Measurements from ENCODE around the gene IFI6.
"Not testable (repeated sequence)": the region's sequence is repeated elsewhere in the genome, so short reads cannot be mapped to it uniquely, and the experiment has no call there.

The IFI6 gene

DNA sequence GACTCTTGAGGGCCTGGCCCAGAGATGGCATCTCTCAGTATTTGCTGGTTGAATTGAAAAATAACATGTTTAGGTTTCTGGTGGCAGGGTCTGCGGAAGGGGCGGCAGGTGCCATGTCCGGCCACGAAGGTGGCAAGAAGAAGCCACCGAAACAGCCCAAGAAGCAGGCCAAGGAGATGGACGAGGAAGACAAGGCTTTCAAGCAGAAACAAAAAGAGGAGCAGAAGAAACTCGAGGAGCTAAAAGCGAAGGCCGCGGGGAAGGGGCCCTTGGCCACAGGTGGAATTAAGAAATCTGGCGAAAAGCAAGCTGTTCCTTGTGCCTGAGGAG lies 22.7 kb downstream of the IFI6 start:
- DNase-seq = no peak

DNA sequence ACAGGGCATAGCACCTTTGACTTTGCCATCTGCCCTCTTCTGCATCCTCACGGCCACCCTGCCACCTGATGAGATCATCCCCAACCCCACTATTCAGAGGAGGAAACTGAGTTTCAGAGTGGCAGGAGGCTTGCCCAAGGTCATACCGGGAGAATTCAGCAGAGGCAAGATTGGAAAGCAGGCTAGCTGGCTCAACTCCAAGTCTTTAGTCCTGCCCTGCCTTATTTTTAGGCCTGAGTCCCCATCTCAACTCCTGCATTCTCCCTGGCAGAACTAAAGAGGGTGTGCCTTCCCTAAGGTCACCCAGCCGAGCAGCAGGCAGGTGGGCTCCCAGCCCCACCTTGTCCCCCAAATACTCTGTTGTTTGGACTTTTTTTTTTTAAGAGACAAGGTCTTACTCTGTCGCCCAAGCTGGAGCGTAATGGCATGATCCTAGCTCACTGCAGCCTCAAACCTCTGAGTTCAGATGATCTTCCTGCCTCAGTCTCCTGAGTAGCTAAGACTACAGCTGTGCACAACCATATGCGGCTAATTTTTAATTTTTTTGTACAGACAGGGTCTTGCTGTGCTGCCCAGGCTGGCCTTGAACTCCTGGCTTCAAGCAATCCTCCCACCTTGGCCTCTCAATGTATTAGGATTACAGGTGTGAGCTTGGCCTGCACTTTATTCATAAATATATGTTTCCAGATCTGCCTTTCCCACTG lies 23.2 kb downstream of the IFI6 start:
- DNase-seq = no peak

DNA sequence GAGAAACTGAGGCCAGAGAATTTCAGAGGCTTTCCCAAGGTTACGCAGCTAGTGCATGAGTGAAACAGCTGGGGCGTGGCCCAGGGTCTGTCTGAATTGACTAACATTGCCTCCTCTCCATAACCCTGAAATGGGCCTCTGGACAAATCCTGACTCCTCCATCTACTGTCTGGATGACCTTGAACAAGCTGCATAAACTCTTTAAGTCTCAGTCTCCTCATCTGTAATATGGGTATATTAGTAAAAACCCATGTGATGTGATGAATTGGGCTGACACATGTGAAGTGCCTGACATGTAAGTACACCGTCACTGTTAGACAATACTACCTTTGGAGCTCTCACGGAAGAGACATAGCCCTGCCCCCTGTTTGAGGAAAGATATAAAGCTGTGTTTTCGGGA lies 24.7 kb downstream of the IFI6 start:
- DNase-seq = no peak

DNA sequence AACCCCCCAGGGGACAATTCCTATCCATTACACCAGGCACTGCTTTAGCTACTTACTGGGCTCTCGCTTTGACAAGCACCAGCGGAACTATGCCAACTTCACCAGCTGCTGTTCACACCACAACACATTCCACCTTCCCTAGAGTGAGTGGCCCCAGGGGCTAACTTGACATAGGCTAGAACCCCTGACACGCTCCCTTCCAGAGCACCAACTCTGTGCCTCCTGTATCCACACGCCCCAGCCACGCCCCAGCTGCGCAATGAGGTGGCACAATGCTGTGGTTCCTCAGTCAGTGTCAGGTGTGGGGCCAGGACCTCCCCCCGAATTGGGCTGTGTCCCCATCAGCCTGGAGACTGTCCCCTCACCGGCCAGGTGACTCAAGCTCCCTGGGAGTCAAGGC lies 25.3 kb downstream of the IFI6 start:
- no peak for DNase-seq

DNA sequence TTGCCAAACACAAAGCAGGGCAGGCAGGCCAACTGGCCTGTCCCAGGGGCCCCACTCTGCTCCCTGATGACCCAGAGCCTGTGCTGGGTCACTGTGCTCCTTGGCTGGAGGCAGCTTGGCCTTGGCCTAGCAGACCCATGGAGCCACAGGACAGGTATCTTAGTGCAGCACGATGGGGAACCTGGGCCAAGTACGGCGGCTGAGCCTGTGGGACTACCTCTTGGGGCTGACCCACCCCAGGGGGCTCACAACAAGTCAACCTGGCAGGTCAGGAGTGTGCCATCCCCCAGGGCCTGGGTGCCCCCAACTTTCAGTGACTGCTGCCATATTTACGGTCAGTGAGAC lies 26.9 kb downstream of the IFI6 start:
- no peak for DNase-seq

DNA sequence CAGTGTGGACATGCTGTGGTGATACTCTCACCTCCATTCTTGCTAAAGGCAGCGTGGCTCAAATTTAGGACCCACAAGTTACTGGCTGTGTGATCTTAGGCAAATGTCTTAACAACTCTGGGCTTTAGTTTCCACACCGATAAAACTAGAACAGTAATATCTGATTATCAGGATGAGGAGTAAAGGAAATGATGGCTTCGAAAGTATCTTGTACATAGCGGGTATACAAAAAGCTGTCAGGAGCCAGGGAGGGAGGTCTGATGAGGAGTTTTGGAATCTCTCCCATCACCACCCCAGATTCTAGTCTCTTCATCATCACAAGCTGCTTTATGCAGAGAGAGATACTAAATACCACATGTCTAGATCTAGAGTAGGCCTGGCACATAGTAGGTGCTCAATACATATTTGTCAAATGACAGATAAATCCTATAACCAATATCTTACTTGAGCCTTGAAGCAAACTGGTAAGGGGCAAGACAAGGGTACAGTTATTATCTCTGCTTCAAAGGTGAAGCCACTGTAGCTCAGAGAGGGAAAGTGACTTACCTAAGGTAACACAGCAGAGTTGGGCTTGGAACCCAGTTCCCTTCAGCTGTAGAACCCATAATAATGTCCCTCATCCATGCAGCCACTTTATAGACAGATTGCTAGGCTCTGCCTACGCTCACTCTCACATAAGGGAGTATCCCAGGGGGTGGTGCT lies 27.5 kb downstream of the IFI6 start:
- DNase-seq = no peak

DNA sequence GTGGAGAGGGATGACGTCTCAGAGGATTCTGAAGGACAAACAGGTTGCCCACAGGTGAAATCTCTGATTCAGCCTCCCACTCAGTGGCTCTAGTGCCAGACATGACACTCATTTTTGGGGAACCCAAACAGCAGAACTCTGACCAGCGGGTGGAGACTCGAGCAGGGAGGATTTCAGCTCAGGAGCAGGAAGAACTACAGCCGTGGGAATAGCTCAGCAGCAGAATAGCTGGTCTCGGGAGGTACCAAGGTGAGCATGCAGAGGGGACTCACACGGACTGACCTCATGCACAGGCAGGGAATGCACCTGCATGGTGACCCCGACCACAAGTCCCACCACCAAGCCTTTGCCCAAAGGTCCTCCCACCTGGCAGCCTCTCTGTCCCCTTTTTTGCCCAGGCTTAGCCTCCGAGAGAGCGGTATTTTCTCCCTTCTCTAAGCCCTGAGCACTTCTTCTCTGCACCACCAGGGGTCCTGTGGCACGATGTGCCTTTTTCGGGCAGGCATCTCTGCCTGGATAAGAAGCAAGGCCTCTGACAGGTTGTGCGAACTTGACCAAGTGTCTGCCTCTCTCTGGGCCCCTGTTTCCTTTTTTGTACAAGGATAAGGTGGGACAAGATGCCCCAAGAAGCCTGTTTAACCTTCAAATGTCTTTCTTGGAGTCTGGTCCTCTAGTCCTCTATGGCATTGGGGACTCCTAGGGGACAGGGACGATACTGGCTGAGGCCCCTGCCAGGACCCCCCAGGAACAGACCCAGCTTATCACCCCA lies 28.2 kb downstream of the IFI6 start:
- DNase-seq = peak; percentile 66

DNA sequence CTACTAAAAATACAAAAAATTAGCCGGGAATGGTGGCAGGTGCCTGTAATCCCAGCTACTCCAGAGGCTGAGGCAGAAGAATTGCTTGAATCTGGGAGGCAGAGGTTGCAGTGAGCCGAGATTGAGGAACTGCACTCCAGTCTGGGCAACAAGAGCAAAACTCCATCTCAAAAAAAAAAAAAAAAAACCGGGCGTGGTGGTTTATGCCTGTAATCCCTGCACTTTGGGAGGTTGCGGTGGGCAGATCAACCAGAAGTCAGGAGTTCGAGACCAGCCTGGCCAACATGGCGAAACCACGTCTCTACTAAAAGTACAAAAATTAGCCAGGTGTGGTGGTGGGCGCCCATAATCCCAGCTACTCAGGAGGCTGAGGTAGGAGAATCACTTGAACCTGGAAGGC lies 31.5 kb downstream of the IFI6 start:
- not testable (repeated sequence) for DNase-seq

DNA sequence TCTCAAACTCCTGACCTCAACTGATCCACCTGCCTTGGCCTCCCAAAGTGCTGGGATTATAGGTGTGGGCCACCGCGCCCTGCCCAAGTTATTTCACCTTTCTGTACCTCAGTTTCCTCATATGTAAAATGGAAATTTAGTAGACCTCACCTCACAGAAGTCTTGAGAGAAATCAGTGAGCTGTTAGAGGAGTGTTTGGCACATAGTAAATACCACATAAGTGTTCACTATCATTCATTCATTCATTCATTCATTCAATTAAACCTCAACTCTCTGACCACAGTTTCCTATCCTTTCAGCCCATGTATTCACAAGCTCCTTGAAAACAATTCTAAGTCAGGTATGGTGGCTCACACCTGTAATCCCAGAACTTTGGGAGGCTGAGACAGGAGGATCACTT lies 33.2 kb downstream of the IFI6 start:
- no peak for DNase-seq

DNA sequence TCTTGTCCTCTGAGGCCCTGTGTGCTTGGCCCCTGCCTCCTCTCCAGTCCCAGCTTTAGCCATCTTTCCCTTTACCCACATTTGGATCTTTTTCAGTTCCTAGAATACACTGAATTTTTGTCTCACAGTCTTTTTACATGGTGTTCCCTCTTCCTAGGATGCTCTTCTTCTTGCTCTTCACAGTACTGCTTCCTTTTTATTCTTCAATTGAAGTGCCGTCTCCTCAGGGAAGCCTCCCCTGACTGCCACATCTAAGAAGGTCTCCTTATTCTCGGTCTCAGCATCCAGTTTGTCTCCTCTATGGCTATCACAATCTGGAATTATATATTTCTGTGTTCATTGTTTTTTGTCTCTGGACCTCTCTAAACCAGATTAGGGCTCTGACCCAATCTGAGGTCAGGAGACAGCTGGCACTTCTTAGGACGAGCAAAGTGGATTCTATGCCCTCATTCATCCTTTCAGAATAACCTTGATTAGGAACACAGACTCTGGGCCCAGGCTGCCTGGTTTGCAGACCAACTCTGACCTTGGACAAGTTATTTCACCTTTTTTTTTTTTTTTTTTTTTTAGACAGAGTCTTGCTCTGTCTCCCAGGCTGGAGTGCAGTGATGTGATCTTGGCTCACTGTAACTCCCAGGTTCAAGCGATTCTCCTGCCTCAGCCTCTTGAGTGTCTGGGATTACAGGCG lies 33.8 kb downstream of the IFI6 start:
- DNase-seq = no peak

DNA sequence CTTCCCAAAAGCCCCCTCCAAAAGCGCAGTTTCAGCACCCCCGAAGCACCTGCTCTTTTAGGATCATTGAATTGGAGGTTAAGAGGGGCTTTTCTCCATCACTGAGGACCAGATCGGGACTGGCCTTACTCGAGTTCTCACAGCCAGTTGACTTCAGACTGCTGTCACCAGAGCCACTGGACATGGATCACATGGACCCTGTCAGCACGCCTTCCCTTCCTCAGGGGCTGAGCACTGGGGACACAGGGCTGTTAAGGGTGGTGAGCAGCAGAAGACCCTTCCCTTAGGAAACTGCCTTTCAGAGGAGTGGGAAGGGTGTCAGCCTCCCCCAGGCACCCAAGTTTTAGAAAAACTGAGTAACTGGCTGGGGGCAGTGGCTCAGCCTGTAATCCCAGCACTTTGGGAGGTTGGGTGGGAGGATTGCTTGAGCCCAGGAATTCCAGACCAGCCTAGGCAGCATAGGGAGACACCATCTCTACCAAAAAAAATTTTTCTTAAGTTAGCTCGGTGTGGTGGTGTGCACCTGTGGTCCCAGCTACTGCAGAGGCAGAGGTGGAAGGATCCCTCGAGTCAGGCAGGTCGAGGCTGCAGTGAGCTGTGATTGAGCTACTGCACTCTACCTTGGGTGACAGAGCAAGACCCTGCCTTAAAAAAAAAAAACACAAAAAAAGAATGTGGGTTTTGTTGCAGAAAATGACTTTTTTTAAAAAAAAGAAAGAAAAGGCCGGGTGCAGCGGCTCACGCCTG lies 36.4 kb downstream of the IFI6 start:
- DNase-seq = no peak

DNA sequence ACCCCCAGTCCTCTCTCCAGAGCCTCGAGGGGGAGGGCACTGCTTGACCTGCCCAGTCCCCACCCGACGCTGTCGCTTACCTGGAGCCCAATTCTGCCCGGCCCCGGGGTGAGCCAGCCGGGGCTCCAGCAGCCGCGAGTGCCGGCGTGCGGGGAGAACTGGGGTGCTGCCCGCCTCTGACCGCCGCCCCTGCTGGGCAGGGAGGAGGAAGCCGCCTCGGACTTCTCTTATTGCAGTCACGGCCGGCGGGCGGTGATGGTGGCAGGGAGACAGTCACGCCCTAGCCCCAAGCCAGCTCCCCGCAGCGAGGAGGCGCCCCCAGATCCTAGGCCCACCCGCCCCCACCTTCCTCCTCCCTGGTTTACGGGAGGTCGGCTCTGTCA lies 37.0 kb downstream of the IFI6 start, which contains the start of gene FGR:
Gene FGR, minus strand, starts transcription at position 201 of the 383 bp plus-strand sequence. CDS start 11,269 bp downstream, outside the sequence.
- DNase-seq = no peak

DNA sequence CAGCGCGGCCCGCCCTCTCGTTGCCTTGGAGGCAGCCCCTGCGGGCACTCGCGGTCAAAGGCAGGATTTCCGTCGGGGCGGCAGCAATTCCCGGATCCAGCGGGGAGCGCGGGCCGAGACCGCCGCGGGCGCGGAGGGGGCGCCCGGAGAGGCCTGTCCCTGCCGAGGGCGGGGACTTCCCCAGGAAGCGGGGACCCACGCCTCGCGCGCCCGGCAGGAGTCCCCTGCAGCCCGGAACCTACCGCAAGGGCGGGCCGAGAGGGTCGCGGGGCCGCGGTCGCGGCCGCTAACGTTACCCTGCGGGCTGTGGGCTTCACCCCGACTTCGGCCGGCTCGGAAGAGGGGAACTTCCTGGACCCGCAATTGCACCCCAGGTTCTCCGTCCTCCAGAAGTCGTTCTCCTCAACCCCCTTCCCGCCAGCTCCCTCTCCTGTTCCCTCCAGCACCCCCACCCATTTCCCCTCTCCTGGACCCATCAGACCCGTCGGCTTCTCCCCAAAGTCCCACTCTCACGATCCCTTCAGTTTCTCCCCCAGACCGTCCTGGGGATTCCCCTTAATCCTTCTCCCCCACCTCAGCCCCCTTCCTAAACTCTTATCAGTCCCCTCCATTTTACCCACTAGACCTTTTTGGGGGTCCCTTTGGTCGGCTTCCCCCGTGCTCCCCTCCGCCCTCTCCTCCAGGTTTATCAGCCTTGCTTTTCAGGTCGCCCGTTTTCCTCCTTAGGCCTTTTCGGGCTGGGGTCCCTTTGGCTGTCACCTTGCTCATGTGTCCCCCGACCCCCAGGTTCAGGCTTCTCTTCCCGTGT lies 37.6 kb downstream of the IFI6 start:
- DNase-seq = no peak

DNA sequence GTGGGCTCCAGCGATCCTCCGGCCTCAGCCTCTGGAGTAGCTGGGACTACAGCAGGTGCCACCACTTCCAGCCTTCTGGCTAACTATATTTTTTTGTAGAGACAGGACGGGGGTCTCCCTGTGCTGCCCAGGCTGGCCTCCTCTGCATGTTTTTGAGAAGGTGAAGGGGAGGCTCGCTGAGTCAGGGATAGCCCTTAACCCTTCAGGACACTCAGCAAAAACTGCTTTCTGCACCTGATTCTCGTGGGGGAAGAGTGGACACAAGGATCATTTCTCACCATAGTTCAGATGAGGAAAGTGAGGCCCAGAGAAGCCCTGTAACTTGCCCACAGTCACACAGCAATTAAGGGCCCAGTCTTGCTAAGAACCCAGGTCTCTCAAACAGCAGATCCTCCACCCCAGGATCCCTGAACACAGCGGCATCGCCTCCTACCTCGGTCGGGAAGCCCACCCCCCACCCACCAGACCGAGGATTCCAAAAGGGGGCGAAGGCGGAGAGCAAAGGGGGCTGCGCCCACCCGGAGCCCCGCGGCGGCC lies 38.3 kb downstream of the IFI6 start:
- DNase-seq = no peak

DNA sequence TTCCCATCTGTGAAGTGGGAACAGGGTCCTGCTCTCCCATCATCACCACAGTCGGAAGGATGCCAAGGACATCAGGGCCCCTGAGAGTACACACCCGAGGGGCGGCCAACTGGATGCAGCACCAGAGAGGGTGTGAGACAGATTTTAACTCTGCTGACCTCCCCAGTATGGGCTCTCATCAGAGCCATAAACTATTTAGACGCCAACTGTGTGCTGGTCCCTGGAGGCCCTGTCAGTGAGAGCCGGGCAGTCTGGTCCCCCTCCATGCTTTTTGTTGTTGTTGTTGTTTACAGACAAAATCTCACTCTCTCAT lies 38.7 kb downstream of the IFI6 start:
- no peak for DNase-seq

DNA sequence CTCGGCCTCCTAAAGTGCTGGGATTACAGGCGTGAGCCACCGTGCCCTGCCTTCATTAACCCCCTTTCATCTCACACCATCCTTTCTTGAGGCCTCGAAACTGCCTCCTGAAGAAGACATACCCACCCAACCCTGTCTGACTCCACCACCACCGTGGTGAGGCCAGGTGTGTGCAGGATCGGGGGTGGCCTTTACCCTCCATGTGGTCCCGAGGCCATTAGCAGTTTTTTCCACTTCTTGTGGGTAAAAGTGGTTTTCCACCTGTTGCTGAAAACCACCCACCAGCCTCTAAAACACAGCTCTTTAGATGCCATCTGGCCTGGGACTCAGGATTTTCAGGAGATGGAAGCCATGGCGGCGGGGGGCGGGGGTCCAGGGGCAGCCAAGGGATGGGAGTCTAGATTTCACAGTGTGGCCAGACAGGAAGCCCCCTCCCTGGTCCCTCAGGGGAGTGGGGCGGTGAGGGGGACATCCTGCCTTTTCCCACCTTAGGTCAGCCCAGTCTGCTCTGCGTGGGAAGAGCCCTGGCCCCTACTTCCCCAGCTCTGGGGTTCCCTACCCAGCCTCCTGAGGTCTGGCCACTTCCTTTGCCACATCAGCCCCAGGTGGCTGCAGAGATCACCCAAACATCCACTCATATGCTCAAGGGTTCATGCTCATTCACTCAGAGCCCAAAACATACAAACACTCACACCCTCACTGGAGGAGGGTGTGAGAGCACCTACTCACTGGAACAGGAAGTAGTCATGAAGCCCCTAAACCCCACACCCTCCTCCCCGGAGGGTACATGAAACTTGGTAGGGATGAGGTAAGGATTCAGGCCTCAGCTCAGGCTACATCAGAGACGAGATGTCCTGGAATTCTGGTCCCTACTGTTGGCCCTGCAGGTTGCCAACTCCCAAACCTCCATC lies 39.4 kb downstream of the IFI6 start:
- DNase-seq = peak; percentile 55

DNA sequence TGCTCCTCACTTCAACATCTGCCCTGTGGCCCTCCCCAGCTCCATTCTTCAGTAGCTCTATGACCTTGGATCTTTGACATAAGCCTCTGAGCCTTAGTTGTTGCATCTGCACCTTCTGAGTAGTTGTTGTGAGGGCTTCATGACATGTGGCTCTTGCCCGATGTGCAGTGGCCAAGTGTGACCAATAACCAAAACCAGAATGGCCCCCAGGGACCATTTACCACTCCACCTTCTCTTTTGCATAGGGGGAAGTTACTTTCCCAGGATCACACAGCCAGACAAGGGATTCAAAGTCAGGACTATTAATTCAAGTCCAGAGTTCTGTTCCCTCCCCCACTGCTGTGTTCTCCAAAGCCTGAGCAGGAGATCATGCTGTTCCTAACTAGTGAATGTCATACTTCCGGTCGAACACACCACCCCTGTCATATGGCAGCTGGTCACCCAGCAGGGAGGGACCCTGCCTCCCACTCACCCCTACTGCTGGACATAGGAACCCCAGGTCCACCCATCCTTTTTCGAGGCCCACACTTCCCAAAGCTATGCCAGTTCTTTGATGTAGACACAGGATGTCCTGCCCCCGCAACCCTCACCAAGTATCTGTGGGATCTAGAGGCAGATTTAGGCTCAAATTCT lies 41.0 kb downstream of the IFI6 start:
- no peak for DNase-seq

DNA sequence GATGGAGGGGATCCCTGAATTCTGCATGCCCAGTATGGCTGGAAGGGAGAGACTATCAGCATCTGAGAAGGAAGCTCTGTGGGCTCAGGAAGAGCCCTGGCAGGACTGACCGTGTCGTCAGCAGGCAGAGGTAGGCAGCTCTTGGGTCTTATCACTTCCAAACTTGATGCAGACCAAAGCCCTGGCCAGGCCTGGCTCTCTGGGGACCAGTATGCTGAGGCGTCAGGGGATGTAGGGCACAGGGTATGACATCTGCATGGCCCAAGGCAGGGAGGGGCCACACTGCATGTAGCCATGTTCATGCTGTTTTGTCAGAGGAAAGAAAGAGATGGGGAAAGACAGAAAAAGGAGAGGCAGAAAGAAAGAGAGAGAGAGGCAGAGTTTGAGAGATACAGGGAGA lies 43.3 kb downstream of the IFI6 start:
- no peak for DNase-seq

DNA sequence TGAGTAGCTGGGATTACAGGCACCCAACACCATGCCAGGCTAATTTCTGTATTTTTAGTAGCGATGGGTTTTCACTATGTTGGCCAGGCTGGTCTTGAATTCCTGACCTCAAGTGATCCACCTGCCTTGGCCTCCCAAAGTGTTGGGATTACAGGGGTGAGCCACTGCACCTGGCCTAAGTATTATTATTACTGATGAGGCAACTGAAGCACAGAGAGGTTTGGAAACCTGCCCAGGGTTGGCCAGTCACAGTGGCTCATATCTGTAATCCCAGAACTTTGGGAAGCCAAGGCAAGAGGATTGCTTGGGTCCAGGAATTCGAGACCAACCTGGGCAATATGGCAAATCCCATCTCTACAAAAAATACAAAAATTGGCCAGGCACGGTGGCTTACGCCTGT lies 44.3 kb downstream of the IFI6 start:
- DNase-seq = not testable (repeated sequence)

DNA sequence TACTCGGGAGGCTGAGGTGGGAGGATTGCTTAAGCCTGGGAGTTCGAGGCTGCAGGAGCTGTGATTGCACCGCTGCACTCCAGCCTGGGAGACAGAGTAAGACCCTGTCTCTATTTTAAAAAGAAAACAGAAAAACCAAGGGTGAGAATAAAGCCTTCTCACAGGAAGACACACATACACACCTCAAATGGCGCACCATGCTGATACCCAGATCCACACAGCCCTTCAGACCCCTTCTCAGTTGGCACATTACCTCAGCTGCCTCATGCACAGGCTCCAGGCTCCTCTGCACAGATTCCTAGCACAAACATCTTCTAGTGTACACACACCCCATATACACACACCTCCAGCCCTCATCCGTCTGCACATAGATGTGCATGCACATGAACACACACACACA lies 44.9 kb downstream of the IFI6 start:
- DNase-seq = no peak
